ENCODE data around the gene ASPRV1. TPM values are rescaled to one million over a fixed set of nuclear protein-coding genes. Genes with fewer than 3 reads are reported as not detected.
A peak's percentile ranks its signal among the peaks of the same experiment; 100 is the strongest.

The ASPRV1 gene
- polyA plus RNA-seq, 3 donors: 0.25 to 0.52 (median 0.27) TPM

DNA sequence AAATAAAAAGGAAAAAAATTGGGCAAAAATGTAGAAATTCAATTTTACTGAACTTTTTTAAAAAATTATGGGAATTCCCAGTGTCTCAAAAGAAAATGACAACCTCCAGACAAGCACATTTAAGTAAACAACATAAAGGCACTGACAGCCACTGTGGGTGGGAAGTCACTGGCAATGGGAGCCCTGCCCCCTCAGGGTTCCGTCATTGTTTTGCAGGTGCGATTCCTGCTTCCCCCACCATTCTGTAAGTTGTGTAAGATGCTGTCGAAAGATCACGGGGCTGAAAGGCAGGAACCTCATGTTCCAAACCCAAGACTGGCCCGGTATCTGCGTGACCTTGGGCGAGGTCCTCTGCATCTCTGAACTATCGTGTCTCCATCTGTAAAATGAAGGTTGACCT lies 15.8 kb upstream of the ASPRV1 start:
- H3K9me3 ChIP-seq (replicated peaks in 1 of 2; ENCODE audit: control insufficient read depth in 1 of 2, insufficient read depth in 1 of 2, low read length in 2 of 2): no peaks in the 10 kb centered on the region
- H3K4me3 ChIP-seq (replicated peaks in 1 of 3; ENCODE audit: low read depth in 2 of 3, low read length in 3 of 3): no peak overlapping the region
- H3K4me2 ChIP-seq (replicated peaks; ENCODE audit: extremely low read depth, low read length, poor library complexity, severe bottlenecking): no peak overlapping the region
- intact Hi-C loops (cut with micrococcal nuclease): loop anchor here (5.0 to 10.0 kb wide), 2 partner anchors 35 to 52 kb away; no protein-coding TSS in a partner anchor
- Mint-ChIP-seq H3K4me3 (no peak overlapping the region), H3K4me1 (peaks cover 47% of the 10 kb centered on the region), H3K27me3 (ENCODE audit: low read depth in 3 of 3) (peaks cover 0 to 1% (median 1%) of the 10 kb centered on the region in 3 donors), H3K36me3 (peaks cover 0 to 6% of the 10 kb centered on the region in 2 donors), H3K27ac (peak overlapping the region in 5 of 7 donors; percentile 46 to 76 (median 57)), H3K9me3 (peaks cover 0 to 2% (median 0%) of the 10 kb centered on the region in 7 donors)
- H3K27ac ChIP-seq (ENCODE audit: low read depth in 1 of 2, low read length in 2 of 2): no peak overlapping the region
- H3K9ac ChIP-seq (ENCODE audit: insufficient read depth, low read length, poor library complexity, severe bottlenecking): no peak overlapping the region
- H3K27me3 ChIP-seq (ENCODE audit: control insufficient read depth in 2 of 2, insufficient read depth in 2 of 2, low read length in 2 of 2): no peaks in the 10 kb centered on the region
- DNase-seq: peak in 1 of 3 donors; percentile 45
- TF ChIP-seq, protein P1, sequence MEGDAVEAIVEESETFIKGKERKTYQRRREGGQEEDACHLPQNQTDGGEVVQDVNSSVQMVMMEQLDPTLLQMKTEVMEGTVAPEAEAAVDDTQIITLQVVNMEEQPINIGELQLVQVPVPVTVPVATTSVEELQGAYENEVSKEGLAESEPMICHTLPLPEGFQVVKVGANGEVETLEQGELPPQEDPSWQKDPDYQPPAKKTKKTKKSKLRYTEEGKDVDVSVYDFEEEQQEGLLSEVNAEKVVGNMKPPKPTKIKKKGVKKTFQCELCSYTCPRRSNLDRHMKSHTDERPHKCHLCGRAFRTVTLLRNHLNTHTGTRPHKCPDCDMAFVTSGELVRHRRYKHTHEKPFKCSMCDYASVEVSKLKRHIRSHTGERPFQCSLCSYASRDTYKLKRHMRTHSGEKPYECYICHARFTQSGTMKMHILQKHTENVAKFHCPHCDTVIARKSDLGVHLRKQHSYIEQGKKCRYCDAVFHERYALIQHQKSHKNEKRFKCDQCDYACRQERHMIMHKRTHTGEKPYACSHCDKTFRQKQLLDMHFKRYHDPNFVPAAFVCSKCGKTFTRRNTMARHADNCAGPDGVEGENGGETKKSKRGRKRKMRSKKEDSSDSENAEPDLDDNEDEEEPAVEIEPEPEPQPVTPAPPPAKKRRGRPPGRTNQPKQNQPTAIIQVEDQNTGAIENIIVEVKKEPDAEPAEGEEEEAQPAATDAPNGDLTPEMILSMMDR (IDR thresholded peaks at IDR 0.05): no peak
- no peaks in the 10 kb centered on the region for H3K79me2 ChIP-seq (ENCODE audit: insufficient read depth, low read length)
- H3K36me3 ChIP-seq (replicated peaks in 1 of 2; ENCODE audit: control insufficient read depth in 1 of 2, insufficient read depth in 2 of 2, low read length in 2 of 2): no peaks in the 10 kb centered on the region
- no peak overlapping the region for H2AFZ ChIP-seq (ENCODE audit: insufficient read depth, low read depth, low read length, poor library complexity, severe bottlenecking)
- 67% methylated on average over 4 of the region's 8 CpGs for WGBS (ENCODE audit: insufficient coverage)
- H3K4me1 ChIP-seq (ENCODE audit: control insufficient read depth in 1 of 2, insufficient read depth in 2 of 2, low read length in 2 of 2): peaks cover 42 to 47% of the 10 kb centered on the region in 2 donors
- H4K20me1 ChIP-seq (ENCODE audit: insufficient read depth, low read length): no peaks in the 10 kb centered on the region

DNA sequence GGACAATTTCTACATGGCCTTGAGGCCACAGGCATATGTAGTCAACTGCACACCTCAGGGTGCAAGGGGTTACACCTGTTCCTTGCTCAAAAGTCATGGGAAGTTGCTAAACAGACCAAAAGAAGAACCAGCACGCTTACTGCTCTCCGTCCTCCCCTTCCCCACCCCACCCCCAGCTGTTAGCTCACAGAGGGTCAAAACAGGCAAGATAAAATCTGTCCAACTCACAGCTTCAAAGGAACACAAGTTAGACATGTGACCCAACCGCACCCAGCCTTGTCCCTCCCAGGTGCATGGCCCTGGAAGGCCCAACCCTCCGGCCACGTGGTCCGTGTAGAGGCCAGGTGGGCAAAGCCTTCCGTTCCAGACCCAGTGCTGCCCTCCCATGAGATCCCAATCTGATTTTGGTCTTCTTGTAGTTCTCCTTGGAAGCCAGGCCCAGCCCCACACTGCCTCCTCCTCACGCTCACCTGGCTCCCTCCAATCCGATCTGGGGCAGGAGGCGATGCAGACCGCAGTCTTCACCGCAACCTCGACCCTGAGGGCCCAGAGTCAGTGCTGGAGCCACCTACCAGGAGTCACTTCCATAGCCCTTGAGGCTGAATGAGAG lies 14.5 kb upstream of the ASPRV1 start:
- Histone ChIP-seq H3K27ac (ENCODE audit: low read depth in 1 of 2, low read length in 2 of 2) (peak overlapping the region; percentile 7 to 52), H3K4me2 (replicated peaks; ENCODE audit: extremely low read depth, low read length, poor library complexity, severe bottlenecking) (peak overlapping the region; percentile 19), H3K9ac (ENCODE audit: insufficient read depth, low read length, poor library complexity, severe bottlenecking) (peak overlapping the region; percentile 34), H3K4me1 (ENCODE audit: control insufficient read depth in 1 of 2, insufficient read depth in 2 of 2, low read length in 2 of 2) (peaks cover 42 to 47% of the 10 kb centered on the region in 2 donors), H3K79me2 (ENCODE audit: insufficient read depth, low read length) (no peaks in the 10 kb centered on the region), H2AFZ (ENCODE audit: insufficient read depth, low read depth, low read length, poor library complexity, severe bottlenecking) (peak overlapping the region; percentile 32), H4K20me1 (ENCODE audit: insufficient read depth, low read length) (no peaks in the 10 kb centered on the region), H3K36me3 (replicated peaks in 1 of 2; ENCODE audit: control insufficient read depth in 1 of 2, insufficient read depth in 2 of 2, low read length in 2 of 2) (no peaks in the 10 kb centered on the region), H3K9me3 (replicated peaks in 1 of 2; ENCODE audit: control insufficient read depth in 1 of 2, insufficient read depth in 1 of 2, low read length in 2 of 2) (no peaks in the 10 kb centered on the region), H3K4me3 (replicated peaks in 1 of 3; ENCODE audit: low read depth in 2 of 3, low read length in 3 of 3) (no peak overlapping the region), H3K27me3 (ENCODE audit: control insufficient read depth in 2 of 2, insufficient read depth in 2 of 2, low read length in 2 of 2) (no peaks in the 10 kb centered on the region)
- Mint-ChIP-seq H3K4me1 (peaks cover 47% of the 10 kb centered on the region), H3K27me3 (ENCODE audit: low read depth in 3 of 3) (peaks cover 0 to 1% (median 1%) of the 10 kb centered on the region in 3 donors), H3K9me3 (no peaks in the 10 kb centered on the region), H3K4me3 (peak overlapping the region in 1 of 2 donors; percentile 26), H3K36me3 (peaks cover 0 to 6% of the 10 kb centered on the region in 2 donors), H3K27ac (peak overlapping the region; percentile 55 to 90 (median 82))
- DNase-seq: peak in 2 of 3 donors; percentile 21 to 23
- 52% methylated on average over 13 of the region's 13 CpGs for WGBS (ENCODE audit: insufficient coverage)
- TF ChIP-seq, protein P1 (IDR thresholded peaks at IDR 0.05): no peak
- intact Hi-C loops (cut with micrococcal nuclease): loop anchor here (5.0 to 10.0 kb wide), 2 partner anchors 36 to 51 kb away; no protein-coding TSS in a partner anchor

All from CD14-positive monocyte (primary cell).